ENCODE measurements around the gene TBC1D8.

DNA sequence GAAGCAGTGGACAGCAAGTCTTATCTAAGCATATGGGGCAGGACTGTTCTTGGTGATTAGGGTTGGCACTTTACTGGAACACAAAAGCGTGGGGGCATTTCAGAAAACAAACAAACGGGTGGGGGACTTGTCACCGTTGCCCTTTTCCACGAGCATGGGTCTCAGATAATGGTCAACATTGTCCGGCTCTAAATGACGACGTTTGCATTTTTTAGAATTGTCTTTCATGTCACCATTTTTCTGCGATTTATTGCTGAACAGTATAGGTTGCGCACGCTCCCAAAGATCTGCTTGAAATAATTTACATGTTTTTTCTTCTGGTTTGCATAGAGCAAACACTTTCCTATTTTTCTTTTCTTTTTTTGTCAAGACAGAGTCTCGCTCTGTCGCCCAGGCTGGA, 46.6 kb upstream of the TBC1D8 start:
- TF ChIP-seq YY1 (IDR thresholded peaks at IDR 0.05; ENCODE audit: insufficient read depth, insufficient read length), result no peak
- no peak for TF ChIP-seq SUZ12 (IDR thresholded peaks at IDR 0.05; ENCODE audit: extremely low read depth, insufficient read depth, insufficient read length)

Data from NT2/D1 (cell line).